ENCODE results near the gene DGKB. TPM values are rescaled to one million over a fixed set of nuclear protein-coding genes. Genes with fewer than 3 reads are reported as not detected.

The DGKB gene
- total RNA-seq, 1 experiment from 2014 or later, result not detected

GRCh38 chr7:14936554-14936953 is 34.0 kb upstream of the DGKB start:
- intact Hi-C loops (cut with micrococcal nuclease; ENCODE audit: unreplicated experiment), result no loop called here
- BruUV-seq (replicated peaks), result no TSS peak
- peaks cover 24% of the 10 kb centered on the region for H3K4me1 Mint-ChIP-seq (ENCODE audit: low read depth, unreplicated experiment)
- H3K36me3 Mint-ChIP-seq (ENCODE audit: insufficient read depth, unreplicated experiment), result no peaks in the 10 kb centered on the region
- DNase-seq, result peak; percentile 67
- H3K9me3 Mint-ChIP-seq (ENCODE audit: low read depth, unreplicated experiment), result peaks cover 3% of the 10 kb centered on the region
- no peak for TF ChIP-seq CTCF (IDR thresholded peaks at IDR 0.05; ENCODE audit: unreplicated experiment)
- peak overlapping the region; percentile 22 for H3K4me3 Mint-ChIP-seq (ENCODE audit: low read depth, unreplicated experiment)
- H3K27ac Mint-ChIP-seq (ENCODE audit: unreplicated experiment), result peak overlapping the region; percentile 29
- CTCF ChIA-PET, result no interaction called here
- no peaks in the 10 kb centered on the region for H3K27me3 Mint-ChIP-seq (ENCODE audit: unreplicated experiment)

GRCh38 chr7:14934839-14935238 is 32.3 kb upstream of the DGKB start:
- H3K27ac Mint-ChIP-seq (ENCODE audit: unreplicated experiment), result no peak overlapping the region
- TF ChIP-seq CTCF (IDR thresholded peaks at IDR 0.05; ENCODE audit: unreplicated experiment), result no peak
- no peaks in the 10 kb centered on the region for H3K27me3 Mint-ChIP-seq (ENCODE audit: unreplicated experiment)
- DNase-seq, result no peak
- H3K36me3 Mint-ChIP-seq (ENCODE audit: insufficient read depth, unreplicated experiment), result no peaks in the 10 kb centered on the region
- CTCF ChIA-PET, result no interaction called here
- peaks cover 24% of the 10 kb centered on the region for H3K4me1 Mint-ChIP-seq (ENCODE audit: low read depth, unreplicated experiment)
- no peak overlapping the region for H3K4me3 Mint-ChIP-seq (ENCODE audit: low read depth, unreplicated experiment)
- intact Hi-C loops (cut with micrococcal nuclease; ENCODE audit: unreplicated experiment), result no loop called here
- BruUV-seq (replicated peaks), result no TSS peak
- peaks cover 3% of the 10 kb centered on the region for H3K9me3 Mint-ChIP-seq (ENCODE audit: low read depth, unreplicated experiment)

- BruUV-seq (replicated peaks), result no TSS peak
- Mint-ChIP-seq H3K4me3 (ENCODE audit: low read depth, unreplicated experiment) (no peak overlapping the region), H3K9me3 (ENCODE audit: low read depth, unreplicated experiment) (peaks cover 3% of the 10 kb centered on the region), H3K27ac (ENCODE audit: unreplicated experiment) (no peak overlapping the region), H3K27me3 (ENCODE audit: unreplicated experiment) (no peaks in the 10 kb centered on the region), H3K36me3 (ENCODE audit: insufficient read depth, unreplicated experiment) (no peaks in the 10 kb centered on the region), H3K4me1 (ENCODE audit: low read depth, unreplicated experiment) (peaks cover 12% of the 10 kb centered on the region)
- intact Hi-C loops (cut with micrococcal nuclease; ENCODE audit: unreplicated experiment), result no loop called here
- TF ChIP-seq CTCF (IDR thresholded peaks at IDR 0.05; ENCODE audit: unreplicated experiment), result no peak
- no peak for DNase-seq
- CTCF ChIA-PET, result no interaction called here
Observed at GRCh38 chr7:14931511-14932215, 29.1 kb upstream of the DGKB start.

GRCh38 chr7:14924398-14924797 is 21.8 kb upstream of the DGKB start:
- no TSS peak for BruUV-seq (replicated peaks)
- TF ChIP-seq CTCF (IDR thresholded peaks at IDR 0.05; ENCODE audit: unreplicated experiment), result no peak
- no peaks in the 10 kb centered on the region for H3K4me1 Mint-ChIP-seq (ENCODE audit: low read depth, unreplicated experiment)
- intact Hi-C loops (cut with micrococcal nuclease; ENCODE audit: unreplicated experiment), result loop anchor here (1.0 to 2.0 kb wide), 2 partner anchors 92 to 205 kb away; no protein-coding TSS in a partner anchor
- DNase-seq, result no peak
- peak overlapping the region; percentile 14 for H3K27ac Mint-ChIP-seq (ENCODE audit: unreplicated experiment)
- H3K27me3 Mint-ChIP-seq (ENCODE audit: unreplicated experiment), result no peaks in the 10 kb centered on the region
- no peaks in the 10 kb centered on the region for H3K9me3 Mint-ChIP-seq (ENCODE audit: low read depth, unreplicated experiment)
- H3K4me3 Mint-ChIP-seq (ENCODE audit: low read depth, unreplicated experiment), result no peak overlapping the region
- CTCF ChIA-PET, result interaction anchor here (1.2 to 2.1 kb wide), 2 partner anchors 91 to 206 kb away, joined by 5 to 16 read pairs; no protein-coding TSS in a partner anchor
- no peaks in the 10 kb centered on the region for H3K36me3 Mint-ChIP-seq (ENCODE audit: insufficient read depth, unreplicated experiment)
